Liver (tissue), 9 donors: ENCODE results near the gene GPR18. TPM values are rescaled to one million over a fixed set of nuclear protein-coding genes. Genes with fewer than 3 reads are reported as not detected.
"Not testable (repeated sequence)": the region's sequence is repeated elsewhere in the genome, so short reads cannot be mapped to it uniquely, and the experiment has no call there.

Experiments used
- DNase-seq: peaks from one replicate; pipeline ENCODE4 v3.0.0-alpha.2; 2017; ENCODE audit warnings: low spot score
- H3K27ac ChIP-seq, 2 donors: one replicate each; pipeline ENCODE4 v1.7.0; 2013; ENCODE audit warnings: inconsistent platforms in 2 of 2, low read length in 2 of 2, control low read depth in 1 of 2, low read depth in 1 of 2, mild to moderate bottlenecking in 1 of 2
- H3K27me3 ChIP-seq, 4 donors: one replicate each; pipeline versions ENCODE4 v1.6.1 to v1.7.0; 2013; ENCODE audit warnings: low read length in 3 of 4, inconsistent platforms in 1 of 4, mild to moderate bottlenecking in 1 of 4, moderate library complexity in 1 of 4; ENCODE audit not compliant: control insufficient read depth in 4 of 4, insufficient read depth in 4 of 4
- H3K36me3 ChIP-seq, 4 donors: one replicate each; pipeline versions ENCODE4 v1.6.1 to v1.7.0; 2013; ENCODE audit warnings: low read length in 3 of 4, mild to moderate bottlenecking in 3 of 4, low read depth in 1 of 4, moderate library complexity in 1 of 4; ENCODE audit not compliant: control insufficient read depth in 4 of 4, insufficient read depth in 3 of 4
- H3K4me1 ChIP-seq, 4 donors: one replicate each; pipeline versions ENCODE4 v1.6.1 to v1.7.0; 2013; ENCODE audit warnings: low read length in 3 of 4, mild to moderate bottlenecking in 3 of 4, moderate library complexity in 1 of 4; ENCODE audit not compliant: control insufficient read depth in 4 of 4, insufficient read depth in 4 of 4
- H3K4me3 ChIP-seq, 3 donors: one replicate each; pipeline versions ENCODE4 v1.6.1 to v1.7.0; 2013; ENCODE audit warnings: low read length in 3 of 3, control low read depth in 1 of 3, low read depth in 1 of 3, mild to moderate bottlenecking in 1 of 3
- H3K9ac ChIP-seq, 2 donors: one replicate each; pipeline ENCODE4 v1.7.0; 2013; ENCODE audit warnings: low read length in 2 of 2, mild to moderate bottlenecking in 2 of 2, moderate library complexity in 2 of 2, control low read depth in 1 of 2, low read depth in 1 of 2
- H3K9me3 ChIP-seq, 4 donors: one replicate each; pipeline versions ENCODE4 v1.6.1 to v1.7.0; 2013; ENCODE audit warnings: low read length in 3 of 4; ENCODE audit not compliant: control insufficient read depth in 4 of 4
- CTCF ChIP-seq: fragments of 150-350 bp; IDR thresholded peaks from 2 replicates; pipeline ENCODE4 v1.5.1; 2017; ENCODE audit warnings: improper control_type of control experiment, low read depth, low read length; ENCODE audit not compliant: missing input control
- EGR1 ChIP-seq, 2 donors: IDR thresholded peaks; 2 replicates each; pipeline ENCODE4 v1.6.1; 2016 to 2018; ENCODE audit warnings: antibody characterized with exemption in 2 of 2, low read depth in 2 of 2
- FOXA2 ChIP-seq: IDR thresholded peaks from 2 replicates; pipeline ENCODE4 v1.6.1; 2016; ENCODE audit warnings: antibody characterized with exemption
- MAX ChIP-seq: IDR thresholded peaks from 2 replicates; pipeline ENCODE4 v1.6.1; 2016; ENCODE audit warnings: antibody characterized with exemption
- NR2F2 ChIP-seq: IDR thresholded peaks from 2 replicates; pipeline ENCODE4 v1.6.1; 2016; ENCODE audit warnings: antibody characterized with exemption
- REST ChIP-seq: IDR thresholded peaks from 2 replicates; pipeline ENCODE4 v1.6.1; 2016; ENCODE audit warnings: antibody characterized with exemption, mild to moderate bottlenecking
- RXRA ChIP-seq, 2 donors: IDR thresholded peaks; 2 replicates each; pipeline ENCODE4 v1.6.1; 2017 to 2018; ENCODE audit warnings: antibody characterized with exemption in 2 of 2, mild to moderate bottlenecking in 1 of 2
- WGBS: extraction: QIAGEN DNeasy Blood & Tissue Kit; methylation state at CpG from one replicate; pipeline ENCODE4 v1.1.7; 2013; 5-methylcytosine and 5-hydroxymethylcytosine counted together
- polyA plus RNA-seq, 2 donors: library from polyadenylated mRNA; stranded (reverse) in 1 of 2; unstranded in 1 of 2; fragments of 200-250 nt in 1 of 2; fragments of >200 nt in 1 of 2; fragmentation: Nextera tagmentation in 1 of 2; extraction: Ambion mirVana in 1 of 2; gene quantifications; one replicate each; pipeline versions ENCODE4 v1.2.1 to v1.2.3, GENCODE V29; 2013 to 2015
- total RNA-seq, 2 donors: library from RNA; depleted of rRNA; stranded (reverse); fragments of >200 nt; gene quantifications; one replicate each; pipeline ENCODE4 v1.2.3, GENCODE V29; 2014
- donor health status: healthy.
- donor health status: healthy.
- donor health status: healthy.
- donor health status: healthy.
- donor health status: healthy.

GPR18 gene
- total and polyA plus RNA-seq, 4 donors, result 0.13 to 1.0 (median 0.41) TPM

GRCh38 chr13:99230991-99231390 lies 27.2 kb downstream of the GPR18 start:
- Histone ChIP-seq H3K9ac (no peak overlapping the region), H3K27me3 (no peaks in the 10 kb centered on the region), H3K4me3 (no peak overlapping the region), H3K27ac (no peak overlapping the region), H3K4me1 (peaks cover 0 to 4% (median 1%) of the 10 kb centered on the region in 4 donors), H3K9me3 (no peaks in the 10 kb centered on the region), H3K36me3 (no peaks in the 10 kb centered on the region)
- TF ChIP-seq CTCF, result no peak
- 86% methylated on average over 3 of the region's 3 CpGs for WGBS
- no peak for DNase-seq

GRCh38 chr13:99230588-99230987 lies 27.6 kb downstream of the GPR18 start:
- not testable (repeated sequence) for H3K4me3 ChIP-seq, H3K27ac ChIP-seq, H3K27me3 ChIP-seq, H3K36me3 ChIP-seq, H3K9me3 ChIP-seq, DNase-seq, H3K4me1 ChIP-seq, H3K9ac ChIP-seq
- WGBS, result 95% methylated on average over 12 of the region's 12 CpGs

- no peak overlapping the region for H3K9ac ChIP-seq
- no peak for TF ChIP-seq NR2F2
- no peak for TF ChIP-seq RXRA (IDR thresholded peaks at IDR 0.05)
- TF ChIP-seq FOXA2, result no peak
- TF ChIP-seq REST, result no peak
- no peak for TF ChIP-seq MAX
- no peak for TF ChIP-seq EGR1 (IDR thresholded peaks at IDR 0.05; ENCODE audit: low read depth in 2 of 2)
- H3K36me3 ChIP-seq, result no peaks in the 10 kb centered on the region
- no peak overlapping the region for H3K4me3 ChIP-seq
- peaks cover 0 to 4% (median 1%) of the 10 kb centered on the region in 4 donors for H3K4me1 ChIP-seq
- no peak overlapping the region for H3K27ac ChIP-seq
- no peaks in the 10 kb centered on the region for H3K27me3 ChIP-seq
- no peak for DNase-seq
- 68% methylated on average over 13 of the region's 13 CpGs for WGBS
- no peaks in the 10 kb centered on the region for H3K9me3 ChIP-seq
Observed at GRCh38 chr13:99228737-99229691, 29.2 kb downstream of the GPR18 start.
